AG04450 (cell line): ENCODE data around the gene USP10. TPM values are rescaled to one million over a fixed set of nuclear protein-coding genes. Genes with fewer than 3 reads are reported as not detected.
"Not testable (repeated sequence)": the region's sequence is repeated elsewhere in the genome, so short reads cannot be mapped to it uniquely, and the experiment has no call there.

Experiments
- CTCF ChIA-PET: fragments of 300-600, 350-600 bp; formaldehyde crosslinking; extraction: SDS; loops from one replicate; lab custom pipeline; 2022; ENCODE audit warnings: antibody characterized with exemption, inconsistent platforms; lab: Charles Lee
- POLR2A ChIA-PET: fragments of 350-600 bp; formaldehyde crosslinking; extraction: SDS; loops from one replicate; lab custom pipeline; 2021; ENCODE audit warnings: antibody characterized with exemption, inconsistent platforms; lab: Yijun Ruan, JAX
- DNase-seq: peaks from one replicate; pipeline ENCODE4 v3.0.0-alpha.2; 2011; ENCODE audit warnings: low read depth, low spot score
- H3K27ac ChIP-seq: one replicate; pipeline ENCODE4 v1.5.1; 2012; ENCODE audit warnings: low read depth, low read length, control low read depth
- H3K27me3 ChIP-seq: one replicate; pipeline ENCODE4 v1.6.0; 2012; ENCODE audit warnings: low read length; ENCODE audit not compliant: control insufficient read depth, insufficient read depth
- H3K4me3 ChIP-seq: 2 replicates; pipeline ENCODE4 v1.5.1; 2011; ENCODE audit warnings: mild to moderate bottlenecking, low read depth, low read length, control low read depth
- H3K9me3 ChIP-seq: 2 replicates; pipeline ENCODE4 v1.5.1; 2012; ENCODE audit warnings: low read length; ENCODE audit not compliant: control insufficient read depth, insufficient read depth
- CTCF ChIP-seq: IDR thresholded peaks from 2 replicates; pipeline ENCODE4 v1.5.1; 2011; ENCODE audit warnings: low read depth, low read length, control low read depth, inconsistent platforms
- polyA plus RNA-seq: library from polyadenylated mRNA; depleted of rRNA; stranded (reverse); fragments of >200 nt; gene quantifications from 2 replicates; pipeline ENCODE4 v1.2.3, GENCODE V29; 2011

The USP10 gene
- polyA plus RNA-seq, 1 experiment: 54.9 TPM

- ChIA-PET POLR2A (no interaction called here), CTCF (interaction anchor here (0.6 to 8.2 kb wide), 6 partner anchors 12 to 229 kb away, joined by 3 to 99 read pairs (median 18); no protein-coding TSS in a partner anchor)
- no peak overlapping the region for H3K27ac ChIP-seq
Observed at GRCh38 chr16:84741340-84741830, 41.6 kb downstream of the USP10 start.

GRCh38 chr16:84742641-84743092 is 42.9 kb downstream of the USP10 start:
- H3K27ac ChIP-seq: no peak overlapping the region
- CTCF ChIA-PET: interaction anchor here (1.6 kb wide), 2 partner anchors 11 to 120 kb away, joined by 4 to 5 read pairs; no protein-coding TSS in a partner anchor
- no peaks in the 10 kb centered on the region for H3K27me3 ChIP-seq
- DNase-seq: no peak
- no peak overlapping the region for H3K4me3 ChIP-seq
- no peak for TF ChIP-seq CTCF
- H3K9me3 ChIP-seq: no peaks in the 10 kb centered on the region
- POLR2A ChIA-PET: no interaction called here

More at GRCh38 chr16:84741340-84741830, 41.6 kb downstream of the USP10 start:
- Histone ChIP-seq H3K9me3 (no peaks in the 10 kb centered on the region), H3K27me3 (no peaks in the 10 kb centered on the region), H3K4me3 (no peak overlapping the region)
- no peak for TF ChIP-seq CTCF
- no peak for DNase-seq

GRCh38 chr16:84746231-84746630 is 46.4 kb downstream of the USP10 start:
- ChIA-PET POLR2A (no interaction called here), CTCF (interaction anchor here (0.7 to 2.5 kb wide), 7 partner anchors 8 to 225 kb away, joined by 3 to 23 read pairs (median 5); no protein-coding TSS in a partner anchor)
- H3K27me3 ChIP-seq: no peaks in the 10 kb centered on the region
- no peak for DNase-seq
- H3K9me3 ChIP-seq: no peaks in the 10 kb centered on the region
- no peak overlapping the region for H3K27ac ChIP-seq
- H3K4me3 ChIP-seq: no peak overlapping the region
- no peak for TF ChIP-seq CTCF

GRCh38 chr16:84746875-84747274 is 47.1 kb downstream of the USP10 start:
- Histone ChIP-seq H3K27me3 (no peaks in the 10 kb centered on the region), H3K9me3 (no peaks in the 10 kb centered on the region), H3K27ac (no peak overlapping the region), H3K4me3 (no peak overlapping the region)
- no peak for DNase-seq
- ChIA-PET CTCF (interaction anchor here (0.5 to 2.5 kb wide), 9 partner anchors 8 to 226 kb away, joined by 3 to 23 read pairs (median 3); no protein-coding TSS in a partner anchor), POLR2A (no interaction called here)
- TF ChIP-seq CTCF: peak; percentile 43

GRCh38 chr16:84748247-84748646 is 48.4 kb downstream of the USP10 start:
- DNase-seq, POLR2A ChIA-PET, H3K27ac ChIP-seq, H3K4me3 ChIP-seq, H3K27me3 ChIP-seq, H3K9me3 ChIP-seq: not testable (repeated sequence)
- CTCF ChIA-PET: interaction anchor here (1.2 to 2.5 kb wide), 2 partner anchors 10 to 223 kb away, joined by 3 to 23 read pairs; no protein-coding TSS in a partner anchor
